GM21381 (cell line): ENCODE data around the gene MAGI2.

Experiments
- ATAC-seq: cut with Tn5 transposase; IDR thresholded peaks from one replicate; pipeline ENCODE4 v1.9.1; 2021; ENCODE audit warnings: mild to moderate bottlenecking, moderate library complexity; ENCODE audit not compliant: unreplicated experiment

Gene MAGI2

DNA sequence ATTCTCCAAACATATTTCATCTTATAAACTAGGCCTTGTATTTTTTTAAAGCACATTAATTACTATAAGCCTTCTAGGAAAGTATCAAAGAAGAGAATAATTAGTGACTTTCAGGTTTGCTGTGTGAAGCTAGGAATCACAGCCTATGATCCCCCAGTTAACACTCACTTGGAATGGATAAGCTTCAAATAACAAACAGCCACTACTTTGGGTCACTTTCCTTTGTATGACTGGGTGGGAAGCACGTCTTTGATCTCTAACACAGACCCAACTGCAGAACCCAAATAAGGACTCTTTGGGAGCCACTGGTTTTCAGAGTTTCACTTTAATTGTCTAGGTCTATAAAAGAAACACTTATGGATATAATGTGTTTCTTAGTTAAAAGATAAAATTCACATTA lies 769.3 kb downstream of the MAGI2 start:
- ATAC-seq, result no peak

- no peak for ATAC-seq
These were observed 769.9 kb downstream of the MAGI2 start for GRCh38 chr7:78683566-78683965.

- ATAC-seq, result no peak
These were observed 774.2 kb downstream of the MAGI2 start for GRCh38 chr7:78679112-78679876.

- ATAC-seq, result no peak
These were observed 776.1 kb downstream of the MAGI2 start for GRCh38 chr7:78677391-78677790.

GRCh38 chr7:78675511-78675910 lies 778.0 kb downstream of the MAGI2 start:
- ATAC-seq, result no peak

- ATAC-seq, result no peak
These were observed 780.2 kb downstream of the MAGI2 start for GRCh38 chr7:78673272-78673671.

DNA sequence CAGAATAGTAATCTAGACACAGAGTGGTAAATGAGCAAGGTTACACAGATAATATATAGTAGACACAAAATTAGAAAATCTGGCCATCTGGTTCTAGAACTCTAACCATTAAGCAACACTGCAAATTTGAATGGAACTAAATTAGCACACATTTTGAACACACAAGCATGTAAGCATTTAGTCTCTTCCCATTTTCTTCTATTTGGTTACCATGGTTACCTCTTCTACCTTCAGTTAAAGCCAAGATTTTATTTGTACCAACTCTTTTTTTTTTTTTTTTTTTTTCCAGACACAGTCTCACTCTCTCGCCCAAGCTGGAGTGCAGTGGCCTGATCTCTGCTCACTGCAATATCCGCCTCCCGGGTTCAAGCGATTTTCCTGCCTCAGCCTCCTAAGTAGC lies 790.5 kb downstream of the MAGI2 start:
- ATAC-seq, result no peak

- no peak for ATAC-seq
These were observed 803.5 kb downstream of the MAGI2 start for GRCh38 chr7:78649976-78650375.

GRCh38 chr7:78649236-78649635 lies 804.2 kb downstream of the MAGI2 start:
- no peak for ATAC-seq

DNA sequence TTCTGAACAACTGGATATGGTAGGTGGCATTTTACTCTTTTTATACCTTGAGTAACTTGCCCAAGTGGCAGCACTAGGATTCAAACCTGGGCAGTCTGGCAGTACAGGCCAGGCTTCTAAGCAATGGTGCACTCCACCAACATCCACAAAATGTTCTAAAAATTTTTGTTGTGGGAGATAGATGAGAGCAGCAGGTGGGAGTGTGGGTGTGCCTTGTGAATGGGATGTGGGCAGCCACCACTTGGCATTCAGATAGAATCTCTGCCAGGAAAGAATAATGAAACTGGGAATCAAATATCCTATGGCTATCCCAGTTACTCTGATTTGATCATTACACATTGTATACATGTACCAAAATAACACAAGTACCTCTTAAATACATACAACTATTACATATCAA lies 810.7 kb downstream of the MAGI2 start:
- ATAC-seq, result no peak

DNA sequence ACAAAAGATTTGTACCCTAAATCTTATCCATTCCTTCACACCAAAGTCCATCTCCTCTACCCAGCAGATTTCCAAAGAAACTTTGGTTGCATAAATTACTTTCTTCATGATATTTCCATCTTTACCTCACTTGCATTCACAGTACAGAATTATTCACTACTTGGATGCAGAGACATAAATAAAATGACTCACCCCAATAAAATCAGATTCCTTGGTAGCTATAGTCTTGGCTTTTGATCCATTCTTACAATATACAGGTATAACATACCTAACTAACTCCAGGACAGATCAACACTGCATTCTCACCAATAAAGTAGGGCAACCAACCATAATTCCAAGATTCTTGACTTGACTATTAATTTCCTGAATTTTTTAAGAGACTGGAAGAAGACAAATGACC lies 815.1 kb downstream of the MAGI2 start:
- ATAC-seq, result no peak

- ATAC-seq, result no peak
These were observed 816.7 kb downstream of the MAGI2 start for GRCh38 chr7:78636727-78637126.

DNA sequence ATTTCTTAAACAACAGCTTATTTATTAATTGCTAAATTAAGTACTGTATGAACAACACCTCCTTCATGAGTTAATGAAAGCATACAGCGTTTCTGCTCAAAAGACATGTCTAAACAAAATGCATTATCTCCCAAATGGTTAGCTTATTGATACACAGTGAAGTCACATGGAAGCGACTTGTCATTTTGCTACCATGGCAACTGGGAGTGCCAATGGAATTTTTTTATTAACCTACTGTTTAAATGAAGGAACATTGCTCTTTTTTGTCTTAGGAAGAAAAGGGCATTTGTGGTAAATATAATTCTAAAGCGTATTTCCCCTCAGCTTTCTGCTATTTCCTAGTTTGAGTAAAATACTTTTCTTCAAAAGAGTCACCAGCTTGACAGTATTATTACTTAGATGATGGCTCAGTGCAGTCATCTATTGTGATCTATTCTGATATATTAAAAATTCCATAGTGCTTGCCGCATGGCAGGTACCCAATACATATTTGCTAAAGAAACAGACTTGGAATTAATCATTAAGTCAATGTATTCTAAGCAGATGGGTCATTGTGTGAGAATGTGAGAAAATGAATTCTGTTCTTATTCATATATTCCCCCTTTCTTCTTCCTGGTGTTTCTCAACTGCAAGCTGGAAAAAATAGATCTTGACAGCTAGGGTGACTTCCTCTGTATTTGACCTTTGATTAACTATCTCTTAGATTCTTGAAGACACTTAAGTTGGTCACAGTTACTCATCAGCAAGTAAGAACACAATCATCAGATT lies 818.3 kb downstream of the MAGI2 start:
- ATAC-seq, result no peak

DNA sequence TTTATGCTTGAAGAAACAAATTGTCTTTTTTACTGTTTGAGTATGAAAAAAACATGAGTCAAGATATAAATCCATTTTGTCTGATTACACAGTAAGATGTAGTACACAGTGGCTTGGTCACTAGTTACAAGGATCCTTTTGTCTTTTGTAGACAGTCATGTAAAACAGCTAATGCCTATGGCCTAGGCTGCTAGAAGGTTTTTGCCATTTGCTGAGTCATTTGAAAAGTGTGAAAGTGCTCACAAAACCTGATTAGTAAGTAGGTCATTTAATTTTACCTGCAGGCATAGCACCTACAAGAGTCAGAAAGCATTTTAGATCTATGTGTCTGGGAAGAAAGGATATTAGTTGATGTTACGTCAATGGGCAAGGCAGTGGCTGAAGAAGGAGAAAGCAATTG lies 819.4 kb downstream of the MAGI2 start:
- no peak for ATAC-seq

DNA sequence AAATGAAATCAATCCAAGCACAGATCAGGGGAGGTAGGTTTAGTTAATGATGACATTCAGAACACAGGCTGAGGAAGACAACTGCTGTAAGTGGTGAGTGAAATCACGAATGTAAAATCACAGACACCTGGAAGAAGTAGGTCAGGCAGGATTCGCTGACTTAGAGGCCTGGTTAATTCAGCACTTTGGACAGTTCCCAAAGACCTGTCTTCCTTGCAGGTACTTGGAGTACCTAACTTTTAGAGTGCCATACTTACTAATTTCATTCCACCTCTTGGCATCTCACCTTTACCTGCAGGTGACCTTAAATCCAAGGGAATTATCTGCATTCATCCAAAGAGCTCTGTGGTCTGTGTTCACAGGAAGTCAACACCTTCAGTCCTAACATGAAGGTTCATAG lies 832.5 kb downstream of the MAGI2 start:
- ATAC-seq, result no peak

- ATAC-seq, result no peak
These were observed 836.9 kb downstream of the MAGI2 start for GRCh38 chr7:78616539-78616938.

GRCh38 chr7:78609281-78609680 lies 844.2 kb downstream of the MAGI2 start:
- ATAC-seq, result no peak

- ATAC-seq, result no peak
These were observed 846.4 kb downstream of the MAGI2 start for GRCh38 chr7:78607099-78607498.

GRCh38 chr7:78605119-78605518 lies 848.3 kb downstream of the MAGI2 start:
- no peak for ATAC-seq

GRCh38 chr7:78601728-78602127 lies 851.7 kb downstream of the MAGI2 start:
- no peak for ATAC-seq

DNA sequence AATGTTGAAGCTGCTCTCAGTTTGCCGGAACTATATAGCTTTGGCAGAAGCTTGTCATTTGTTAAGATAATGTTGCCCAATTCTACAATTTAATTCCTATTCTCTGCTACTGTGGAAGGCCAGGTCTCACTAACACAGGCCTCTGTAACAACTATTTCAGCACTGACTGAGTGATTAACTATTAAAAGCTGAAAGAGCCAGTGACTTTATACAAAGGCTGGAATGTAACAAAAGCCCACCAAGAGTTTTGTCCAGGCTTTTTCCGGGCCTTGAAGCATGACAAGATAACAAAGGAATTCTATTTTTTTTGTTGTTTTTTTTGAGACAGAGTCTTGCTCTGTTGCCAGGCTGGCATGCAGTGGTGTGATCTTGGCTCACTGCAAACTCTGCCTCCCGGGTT lies 859.3 kb downstream of the MAGI2 start:
- ATAC-seq, result no peak

DNA sequence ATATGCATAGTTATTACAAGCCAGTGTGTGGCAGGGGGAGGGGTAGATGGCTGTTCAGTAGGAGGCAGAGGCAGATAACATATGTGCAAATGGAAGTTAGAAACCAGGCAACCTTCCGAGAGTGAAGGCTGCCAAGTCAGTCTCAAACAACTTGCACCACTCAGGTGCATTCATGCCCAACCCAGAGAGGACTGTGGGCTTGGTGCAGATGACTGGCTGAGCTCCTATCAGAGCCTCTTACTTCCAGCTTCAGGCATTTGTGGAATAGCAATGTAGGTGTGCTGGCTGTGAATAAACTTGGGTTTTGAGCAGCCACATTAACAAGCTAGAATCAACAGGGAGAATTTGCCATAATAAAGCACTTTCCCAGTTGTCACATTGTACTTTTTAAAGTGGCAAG lies 865.1 kb downstream of the MAGI2 start:
- ATAC-seq, result no peak
